Measurements from ENCODE around the gene ABCC3. TPM values are rescaled to one million over a fixed set of nuclear protein-coding genes. Genes with fewer than 3 reads are reported as not detected.

Gene ABCC3
- total RNA-seq, 1 donor from 2014 or later: 13.3 TPM

DNA sequence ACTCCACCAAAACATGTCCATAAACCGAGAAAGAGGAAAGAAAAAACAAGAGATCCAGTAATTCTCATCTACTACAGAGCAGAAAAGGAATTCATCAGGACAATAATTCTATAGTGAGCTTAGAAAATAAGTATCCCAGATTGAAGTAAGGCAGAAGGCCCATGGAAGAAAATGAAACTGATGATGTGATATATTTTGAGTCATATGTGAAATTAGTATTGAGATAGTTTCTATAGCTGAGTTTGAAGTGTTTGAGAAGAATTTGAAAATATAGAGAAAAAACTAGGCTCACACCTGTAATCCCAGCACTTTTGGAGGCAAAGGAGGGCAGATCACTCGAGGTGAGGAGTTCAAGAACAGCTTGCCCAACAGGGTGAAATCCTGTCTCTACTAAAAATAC lies 104.4 kb downstream of the ABCC3 start:
- Mint-ChIP-seq H3K27ac (no peak overlapping the region), H3K36me3 (peaks cover 61% of the 10 kb centered on the region), H3K9me3 (no peaks in the 10 kb centered on the region), H3K4me1 (ENCODE audit: unreplicated experiment) (no peaks in the 10 kb centered on the region), H3K27me3 (no peaks in the 10 kb centered on the region), H3K4me3 (no peak overlapping the region)
- TF ChIP-seq, protein P1, sequence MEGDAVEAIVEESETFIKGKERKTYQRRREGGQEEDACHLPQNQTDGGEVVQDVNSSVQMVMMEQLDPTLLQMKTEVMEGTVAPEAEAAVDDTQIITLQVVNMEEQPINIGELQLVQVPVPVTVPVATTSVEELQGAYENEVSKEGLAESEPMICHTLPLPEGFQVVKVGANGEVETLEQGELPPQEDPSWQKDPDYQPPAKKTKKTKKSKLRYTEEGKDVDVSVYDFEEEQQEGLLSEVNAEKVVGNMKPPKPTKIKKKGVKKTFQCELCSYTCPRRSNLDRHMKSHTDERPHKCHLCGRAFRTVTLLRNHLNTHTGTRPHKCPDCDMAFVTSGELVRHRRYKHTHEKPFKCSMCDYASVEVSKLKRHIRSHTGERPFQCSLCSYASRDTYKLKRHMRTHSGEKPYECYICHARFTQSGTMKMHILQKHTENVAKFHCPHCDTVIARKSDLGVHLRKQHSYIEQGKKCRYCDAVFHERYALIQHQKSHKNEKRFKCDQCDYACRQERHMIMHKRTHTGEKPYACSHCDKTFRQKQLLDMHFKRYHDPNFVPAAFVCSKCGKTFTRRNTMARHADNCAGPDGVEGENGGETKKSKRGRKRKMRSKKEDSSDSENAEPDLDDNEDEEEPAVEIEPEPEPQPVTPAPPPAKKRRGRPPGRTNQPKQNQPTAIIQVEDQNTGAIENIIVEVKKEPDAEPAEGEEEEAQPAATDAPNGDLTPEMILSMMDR (conservative IDR thresholded peaks at IDR 0.05): no peak
- DNase-seq (ENCODE audit: extremely low spot score, unreplicated experiment): no peak

Other genes with a start within 250 kb of the ABCC3 start
- 75.3 and 104 TPM in 2 replicates for gene LRRC59, start 237.4 kb upstream of the ABCC3 start, total RNA-seq (ENCODE audit: low replicate concordance)
- 57.3 and 75.0 TPM in 2 replicates for gene ACSF2, start 208.7 kb upstream of the ABCC3 start, total RNA-seq (ENCODE audit: low replicate concordance)
- not detected in 2 replicates for gene CHAD, start 166.0 kb upstream of the ABCC3 start, total RNA-seq (ENCODE audit: low replicate concordance)
- gene RSAD1, start 156.0 kb upstream of the ABCC3 start, total RNA-seq (ENCODE audit: low replicate concordance): 26.6 and 40.7 TPM in 2 replicates
- 0.88 and 4.1 TPM in 2 replicates for gene MYCBPAP, start 126.4 kb upstream of the ABCC3 start, total RNA-seq (ENCODE audit: low replicate concordance)
- gene EPN3, start 102.1 kb upstream of the ABCC3 start, total RNA-seq (ENCODE audit: low replicate concordance): 41.7 and 72.1 TPM in 2 replicates
- gene SPATA20, start 87.7 kb upstream of the ABCC3 start, total RNA-seq (ENCODE audit: low replicate concordance): 40.3 and 51.3 TPM in 2 replicates
- 1.9 and 27.8 TPM in 2 replicates for gene CACNA1G, start 74.2 kb upstream of the ABCC3 start, total RNA-seq (ENCODE audit: low replicate concordance)
- 21.0 and 38.4 TPM in 2 replicates for gene ANKRD40, start 73.0 kb downstream of the ABCC3 start, total RNA-seq (ENCODE audit: low replicate concordance)
- 83.4 and 157 TPM in 2 replicates for gene LUC7L3, start 84.7 kb downstream of the ABCC3 start, total RNA-seq (ENCODE audit: low replicate concordance)
- gene ANKRD40CL, start 132.6 kb downstream of the ABCC3 start, total RNA-seq (ENCODE audit: low replicate concordance): 0.90 TPM in 1 of 2 replicates, not detected in the other
- gene WFIKKN2, start 200.7 kb downstream of the ABCC3 start, total RNA-seq (ENCODE audit: low replicate concordance): 1.7 TPM in 1 of 2 replicates, not detected in the other
- 54.9 and 113 TPM in 2 replicates for gene TOB1, start 231.5 kb downstream of the ABCC3 start, total RNA-seq (ENCODE audit: low replicate concordance)